ENCODE measurements around the gene SCART1.
"Not testable (repeated sequence)": the region's sequence is repeated elsewhere in the genome, so short reads cannot be mapped to it uniquely, and the experiment has no call there.

SCART1 gene

GRCh38 chr10:133497363-133497762 lies 43.6 kb downstream of the SCART1 start:
- DNase-seq (ENCODE audit: low read depth); H3K4me3 ChIP-seq (ENCODE audit: low read length): not testable (repeated sequence)
- peak; percentile 20 for TF ChIP-seq CTCF (IDR thresholded peaks at IDR 0.05; ENCODE audit: insufficient read depth, low read depth, low read length, missing control alignments)

GRCh38 chr10:133499176-133499575 lies 45.4 kb downstream of the SCART1 start:
- not testable (repeated sequence) for H3K4me3 ChIP-seq (ENCODE audit: low read length); DNase-seq (ENCODE audit: low read depth)

- not testable (repeated sequence) for H3K4me3 ChIP-seq (ENCODE audit: low read length); DNase-seq (ENCODE audit: low read depth)
Observed at GRCh38 chr10:133500897-133501296, 47.2 kb downstream of the SCART1 start.

- DNase-seq (ENCODE audit: low read depth) = no peak
- no peak for TF ChIP-seq CTCF (IDR thresholded peaks at IDR 0.05; ENCODE audit: insufficient read depth, low read depth, low read length, missing control alignments)
- H3K4me3 ChIP-seq (ENCODE audit: low read length) = no peak overlapping the region
Observed at GRCh38 chr10:133509700-133510099, 56.0 kb downstream of the SCART1 start.

GRCh38 chr10:133511408-133511807 lies 57.7 kb downstream of the SCART1 start:
- H3K4me3 ChIP-seq (ENCODE audit: low read length) = no peak overlapping the region
- DNase-seq (ENCODE audit: low read depth) = no peak
- TF ChIP-seq CTCF (IDR thresholded peaks at IDR 0.05; ENCODE audit: insufficient read depth, low read depth, low read length, missing control alignments) = no peak

GRCh38 chr10:133511907-133512528 lies 58.3 kb downstream of the SCART1 start:
- H3K4me3 ChIP-seq (ENCODE audit: low read length) = no peak overlapping the region
- no peak for TF ChIP-seq CTCF (IDR thresholded peaks at IDR 0.05; ENCODE audit: insufficient read depth, low read depth, low read length, missing control alignments)
- no peak for DNase-seq (ENCODE audit: low read depth)

GRCh38 chr10:133515471-133515870 lies 61.7 kb downstream of the SCART1 start:
- H3K4me3 ChIP-seq (ENCODE audit: low read length) = no peak overlapping the region
- DNase-seq (ENCODE audit: low read depth) = no peak
- no peak for TF ChIP-seq CTCF (IDR thresholded peaks at IDR 0.05; ENCODE audit: insufficient read depth, low read depth, low read length, missing control alignments)

GRCh38 chr10:133516057-133516456 lies 62.3 kb downstream of the SCART1 start:
- TF ChIP-seq CTCF (IDR thresholded peaks at IDR 0.05; ENCODE audit: insufficient read depth, low read depth, low read length, missing control alignments) = no peak
- DNase-seq (ENCODE audit: low read depth) = no peak
- no peak overlapping the region for H3K4me3 ChIP-seq (ENCODE audit: low read length)

- not testable (repeated sequence) for DNase-seq (ENCODE audit: low read depth); H3K4me3 ChIP-seq (ENCODE audit: low read length)
Observed at GRCh38 chr10:133518517-133518916, 64.8 kb downstream of the SCART1 start.

Measured in epithelial cell of esophagus (primary cell).